HepG2 (cell line): ENCODE measurements around the gene KPNA3. TPM values are rescaled to one million over a fixed set of nuclear protein-coding genes. Genes with fewer than 3 reads are reported as not detected.

ENCODE experiments used
- ATAC-seq: fragments of 200-7000 bp; cut with Tn5 transposase; 3 replicates; pipeline ENCODE4 v1.9.1; 2020; ENCODE audit warnings: mild to moderate bottlenecking, moderate library complexity
- BruUV-seq: library from RNA; stranded (reverse); fragments of 400-500 nt; replicated peaks from 2 replicates; lab custom pipeline; 2021; lab: Mats Ljungman, UMichigan
- CTCF ChIA-PET: fragments of 300-600 bp; formaldehyde crosslinking; extraction: SDS; loops from one replicate; lab custom pipeline; 2021; ENCODE audit warnings: low total read pairs, inconsistent platforms, low intra/inter-chr PET ratio; lab: Yijun Ruan, JAX
- POLR2A ChIA-PET: fragments of 350-600 bp; sonication (Branson Sonifier 250); formaldehyde crosslinking; loops from one replicate; lab custom pipeline; 2020; ENCODE audit warnings: antibody characterized with exemption, inconsistent platforms; lab: Yijun Ruan, JAX
- DNase-seq: peaks from one replicate; pipeline ENCODE4 v3.0.0-alpha.2; 2015; ENCODE audit warnings: low spot score
- FAIRE-seq: peaks from 3 replicates; lab custom pipeline; 2011; peaks lifted over from hg19 to GRCh38; lab: Jason Lieb, UNC
- H2AFZ ChIP-seq: one replicate; pipeline ENCODE4 v1.6.1; 2011; ENCODE audit warnings: low read length, inconsistent platforms
- H3K27ac ChIP-seq: fragments of 300-600 bp; 3 replicates; pipeline ENCODE4 v1.8.0; 2011; ENCODE audit warnings: mixed run types, mild to moderate bottlenecking, mixed read lengths, low read length, inconsistent platforms; ENCODE audit not compliant: insufficient read depth; ENCODE audit errors: extremely low read length
- H3K27me3 ChIP-seq, 2 experiments: fragments of 200-600 bp in 1 of 2; 2 replicates in 1 of 2; 3 replicates in 1 of 2; pipeline versions ENCODE4 v1.6.0 to v1.8.0; 2011; ENCODE audit warnings: low read length in 2 of 2, mild to moderate bottlenecking in 2 of 2, moderate library complexity in 2 of 2, inconsistent platforms in 1 of 2; ENCODE audit not compliant: insufficient read depth in 2 of 2, control insufficient read depth in 1 of 2
- H3K36me3 ChIP-seq, 2 experiments: fragments of 200-600 bp in 1 of 2; replicated peaks in 1 of 2; 2 replicates in 1 of 2; 3 replicates in 1 of 2; pipeline versions ENCODE4 v1.5.1 to v1.8.0; 2011; ENCODE audit warnings: low read length in 2 of 2, inconsistent platforms in 1 of 2; ENCODE audit not compliant: insufficient read depth in 2 of 2, control insufficient read depth in 1 of 2
- H3K4me1 ChIP-seq: 2 replicates; pipeline ENCODE4 v1.5.1; 2012; ENCODE audit warnings: low read length, inconsistent platforms; ENCODE audit not compliant: insufficient read depth
- H3K4me2 ChIP-seq: 2 replicates; pipeline ENCODE4 v1.6.0; 2011; ENCODE audit warnings: low read depth, low read length, inconsistent platforms
- H3K4me3 ChIP-seq, 3 experiments: fragments of 200-600 bp in 1 of 3; sonication (generic), shearing (Covaris generic) in 1 of 3; replicated peaks in 1 of 3; 2 replicates each; pipeline ENCODE4 v1.5.1; 2011 to 2016; ENCODE audit warnings: low read length in 3 of 3, inconsistent platforms in 2 of 3, low read depth in 2 of 3, mild to moderate bottlenecking in 2 of 3, control low read depth in 1 of 3, mixed read lengths in 1 of 3; ENCODE audit not compliant: insufficient read depth in 1 of 3
- H3K79me2 ChIP-seq: one replicate; pipeline ENCODE4 v1.6.1; 2011; ENCODE audit warnings: low read length, inconsistent platforms; ENCODE audit not compliant: insufficient read depth
- H3K9ac ChIP-seq: 2 replicates; pipeline ENCODE4 v1.6.0; 2011; ENCODE audit warnings: mild to moderate bottlenecking, low read depth, low read length, inconsistent platforms; ENCODE audit not compliant: insufficient read depth
- H3K9me3 ChIP-seq: 2 replicates; pipeline ENCODE4 v1.5.1; 2012; ENCODE audit warnings: mild to moderate bottlenecking, low read length
- H4K20me1 ChIP-seq: 2 replicates; pipeline ENCODE4 v1.6.0; 2011; ENCODE audit warnings: inconsistent platforms, mild to moderate bottlenecking, low read length, moderate library complexity; ENCODE audit not compliant: insufficient read depth
- EEA1 ChIP-seq: sonication (generic); formaldehyde crosslinking; IDR thresholded peaks from 2 replicates; pipeline ENCODE4 v1.5.1; 2020; ENCODE audit warnings: mild to moderate bottlenecking, missing genetic modification reagents, borderline replicate concordance
- JUNB ChIP-seq: sonication (generic); formaldehyde crosslinking; IDR thresholded peaks from 2 replicates; pipeline ENCODE4 v1.8.0; 2022; ENCODE audit warnings: missing genetic modification reagents, mild to moderate bottlenecking, borderline replicate concordance
- NCOR1 ChIP-seq: fragments of 200-600 bp; sonication (generic); IDR thresholded peaks from 2 replicates; pipeline ENCODE4 v1.7.0; 2017; ENCODE audit warnings: antibody characterized with exemption, low read length, borderline replicate concordance
- PHF20 ChIP-seq: sonication (generic); formaldehyde crosslinking; IDR thresholded peaks from 2 replicates; pipeline ENCODE4 v1.5.0; 2020; ENCODE audit warnings: mild to moderate bottlenecking, missing genetic modification reagents
- SP4 ChIP-seq: sonication (generic); formaldehyde crosslinking; IDR thresholded peaks from 2 replicates; pipeline ENCODE4 v1.8.1; 2023; ENCODE audit warnings: mild to moderate bottlenecking, missing genetic modification reagents
- ZC3H4 ChIP-seq: sonication (generic); formaldehyde crosslinking; IDR thresholded peaks from 2 replicates; pipeline ENCODE4 v1.4.0; 2020; ENCODE audit warnings: missing genetic modification reagents, borderline replicate concordance
- ZNF264 ChIP-seq: sonication (generic); formaldehyde crosslinking; IDR thresholded peaks from 2 replicates; pipeline ENCODE4 v1.4.0; 2020; ENCODE audit warnings: missing genetic modification reagents
- ZNF484 ChIP-seq: sonication (generic); formaldehyde crosslinking; IDR thresholded peaks from 2 replicates; pipeline ENCODE4 v1.5.1; 2020; ENCODE audit warnings: mild to moderate bottlenecking, low read depth, missing genetic modification reagents, borderline replicate concordance
- ZNF7 ChIP-seq: IDR thresholded peaks from 2 replicates; pipeline ENCODE4 v1.6.1; 2016; ENCODE audit warnings: missing biosample characterization, missing genetic modification reagents
- ZNF776 ChIP-seq: sonication (generic); formaldehyde crosslinking; IDR thresholded peaks from 2 replicates; pipeline ENCODE4 v1.4.0; 2020; ENCODE audit warnings: mild to moderate bottlenecking, missing genetic modification reagents
- ZNF850 ChIP-seq: sonication (generic); formaldehyde crosslinking; conservative IDR thresholded peaks from 2 replicates; pipeline ENCODE4 v1.9.0; 2021; ENCODE audit warnings: mild to moderate bottlenecking, missing genetic modification reagents
- WGBS: methylation state at CpG from one replicate; pipeline ENCODE4 v1.1.6; 2017; ENCODE audit warnings: low lambda C conversion rate; 5-methylcytosine and 5-hydroxymethylcytosine counted together
- in situ Hi-C: cut with HindIII; loops from 2 replicates; pipeline ENCODE4 v1.10.0; 2017; ENCODE audit warnings: low pct_unique_long_range_greater_than_20kb; ENCODE audit not compliant: extremely low pct_ligation_motif_present
- intact Hi-C: fragments of 100-400 bp; cut with micrococcal nuclease; formaldehyde crosslinking; loops from one replicate; pipeline ENCODE4 v1.10.0; 2022; ENCODE audit not compliant: unreplicated experiment
- polyA plus RNA-seq, 8 experiments: library from polyadenylated mRNA; depleted of rRNA in 3 of 8; stranded (reverse) in 7 of 8; unstranded in 1 of 8; fragments of >200 nt; fragmentation: Illumina TruSeq in 4 of 8; extraction: Trizol in 4 of 8; gene quantifications; 2 replicates each; pipeline versions ENCODE4 v1.2.1 to v1.2.3, GENCODE V29; 2011 to 2016; ENCODE audit warnings: low read depth in 4 of 8, missing spikeins in 1 of 8, mixed read lengths in 1 of 8; ENCODE audit not compliant: insufficient read depth in 1 of 8
- total RNA-seq, 5 experiments: library from RNA; depleted of rRNA; stranded (reverse); fragments of >200 nt; fragmentation: Illumina TruSeq; extraction: Trizol; gene quantifications; 2 replicates each; pipeline ENCODE4 v1.2.3, GENCODE V29; 2016; ENCODE audit warnings: low read depth in 1 of 5
- TF ChIP-seq, protein P1 (sequence below): sonication (generic); formaldehyde crosslinking; IDR thresholded peaks from 2 replicates; pipeline ENCODE4 v1.8.1; 2023; ENCODE audit warnings: missing genetic modification reagents, inconsistent platforms, borderline replicate concordance
- TF ChIP-seq, protein P2 (sequence below): sonication (generic); formaldehyde crosslinking; IDR thresholded peaks from 2 replicates; pipeline ENCODE4 v1.4.0; 2020; ENCODE audit warnings: mild to moderate bottlenecking, low read depth, missing genetic modification reagents
- TF ChIP-seq, protein P3 (sequence below): sonication (generic); formaldehyde crosslinking; IDR thresholded peaks from 2 replicates; pipeline ENCODE4 v1.4.0; 2020; ENCODE audit warnings: mild to moderate bottlenecking, missing genetic modification reagents, borderline replicate concordance

Gene KPNA3
- total and polyA plus RNA-seq, 2 of the 13 experiments (the other 11 are each of a cell fraction or from before 2014, with no cell fraction given) = 13.0 to 28.9 TPM

DNA sequence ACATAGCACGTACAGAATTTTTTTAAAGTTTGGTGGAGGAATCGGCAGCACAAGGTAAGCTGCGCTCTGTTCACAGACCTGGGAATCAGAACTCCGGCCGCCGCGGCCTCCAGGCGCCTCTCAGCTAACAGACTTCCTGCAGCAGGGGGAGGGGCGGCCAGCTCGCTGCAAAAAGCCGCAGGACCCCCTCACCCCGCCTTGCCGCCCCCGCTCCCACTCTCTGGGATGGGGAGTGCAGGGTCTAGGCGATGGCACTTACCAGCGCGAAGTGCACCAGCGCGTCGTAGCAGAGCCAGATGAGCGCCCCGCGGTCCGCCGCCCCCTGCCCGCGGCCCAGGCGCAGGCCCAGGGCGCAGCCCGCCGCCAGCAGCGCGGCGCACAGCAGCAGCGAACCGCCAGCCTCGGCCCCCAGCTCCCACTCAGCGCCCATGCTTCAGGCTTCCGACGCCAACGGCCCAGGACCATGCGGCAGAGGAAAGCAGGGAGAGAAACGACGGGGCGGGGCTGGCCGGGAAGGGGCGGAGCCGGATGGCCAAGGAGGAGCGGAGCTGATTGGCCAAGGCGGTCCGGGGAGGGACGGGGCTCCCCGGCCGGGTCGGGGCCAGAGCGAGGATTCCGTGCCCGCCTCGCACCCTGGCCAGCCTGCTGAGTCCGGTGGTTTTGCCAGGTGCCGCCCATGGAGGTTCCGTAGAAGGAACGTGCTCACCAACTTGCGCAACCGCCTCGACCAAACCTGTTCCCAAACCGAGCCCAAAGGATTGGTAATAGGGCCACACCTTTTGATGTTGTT is 101.3 kb downstream of the KPNA3 start, which contains the start of gene EBPL:
Gene EBPL (minus strand): TSS at position 492 of the 790 bp plus-strand sequence. CDS start 62 bp downstream, at position 430.
- H4K20me1 ChIP-seq = 0 out of 2 replicates have a peak, but pooled peaks cover 5% of the 10 kb centered on the region
- DNase-seq = peak; percentile 86
- peaks cover 39% of the 10 kb centered on the region for H3K4me1 ChIP-seq
- peaks cover 8 to 24% of the 10 kb centered on the region in 2 experiments for H3K36me3 ChIP-seq
- peak; percentile 95 for ATAC-seq
- no TSS peak for BruUV-seq
- ChIA-PET POLR2A (interaction anchor here (0.6 to 3.2 kb wide), 24 partner anchors 9 to 434 kb away, joined by 3 to 43 read pairs (median 4); partner anchors contain the start of genes CAB39L, KPNA3, SETDB2 and SPRYD7), CTCF (interaction anchor here (1.2 kb wide), 1 partner anchor 157 kb away, joined by 3 read pairs; no protein-coding TSS in a partner anchor)
- WGBS = 2% methylated on average over 14 of the region's 67 CpGs
- FAIRE-seq = peak; percentile 54
- no peaks in the 10 kb centered on the region for H3K9me3 ChIP-seq
- intact Hi-C loops = loop anchor here (5.0 kb wide), 1 partner anchor 101 kb away; the partner anchor contains the start of gene KPNA3
- in situ Hi-C loops = no loop called here
- peak within 1 kb of the TSS; percentile 96 for H3K4me2 ChIP-seq
- H3K4me3 ChIP-seq = peak within 1 kb of the TSS; percentile 64 to 79 (median 79)
- peak within 1 kb of the TSS; percentile 58 for H2AFZ ChIP-seq
- peaks cover 40% of the 10 kb centered on the region for H3K79me2 ChIP-seq
- peak within 1 kb of the TSS; percentile 76 for H3K9ac ChIP-seq
- no peaks in the 10 kb centered on the region; a peak in 1 of 5 replicates for H3K27me3 ChIP-seq
- H3K27ac ChIP-seq = peak within 1 kb of the TSS; percentile 86
- TF ChIP-seq, protein P1, sequence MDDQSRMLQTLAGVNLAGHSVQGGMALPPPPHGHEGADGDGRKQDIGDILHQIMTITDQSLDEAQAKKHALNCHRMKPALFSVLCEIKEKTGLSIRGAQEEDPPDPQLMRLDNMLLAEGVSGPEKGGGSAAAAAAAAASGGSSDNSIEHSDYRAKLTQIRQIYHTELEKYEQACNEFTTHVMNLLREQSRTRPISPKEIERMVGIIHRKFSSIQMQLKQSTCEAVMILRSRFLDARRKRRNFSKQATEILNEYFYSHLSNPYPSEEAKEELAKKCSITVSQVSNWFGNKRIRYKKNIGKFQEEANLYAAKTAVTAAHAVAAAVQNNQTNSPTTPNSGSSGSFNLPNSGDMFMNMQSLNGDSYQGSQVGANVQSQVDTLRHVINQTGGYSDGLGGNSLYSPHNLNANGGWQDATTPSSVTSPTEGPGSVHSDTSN (CRISPR knock-in tag) = no peak
- no peak for TF ChIP-seq ZNF7 (CRISPR knock-in tag)
- TF ChIP-seq, protein P2, sequence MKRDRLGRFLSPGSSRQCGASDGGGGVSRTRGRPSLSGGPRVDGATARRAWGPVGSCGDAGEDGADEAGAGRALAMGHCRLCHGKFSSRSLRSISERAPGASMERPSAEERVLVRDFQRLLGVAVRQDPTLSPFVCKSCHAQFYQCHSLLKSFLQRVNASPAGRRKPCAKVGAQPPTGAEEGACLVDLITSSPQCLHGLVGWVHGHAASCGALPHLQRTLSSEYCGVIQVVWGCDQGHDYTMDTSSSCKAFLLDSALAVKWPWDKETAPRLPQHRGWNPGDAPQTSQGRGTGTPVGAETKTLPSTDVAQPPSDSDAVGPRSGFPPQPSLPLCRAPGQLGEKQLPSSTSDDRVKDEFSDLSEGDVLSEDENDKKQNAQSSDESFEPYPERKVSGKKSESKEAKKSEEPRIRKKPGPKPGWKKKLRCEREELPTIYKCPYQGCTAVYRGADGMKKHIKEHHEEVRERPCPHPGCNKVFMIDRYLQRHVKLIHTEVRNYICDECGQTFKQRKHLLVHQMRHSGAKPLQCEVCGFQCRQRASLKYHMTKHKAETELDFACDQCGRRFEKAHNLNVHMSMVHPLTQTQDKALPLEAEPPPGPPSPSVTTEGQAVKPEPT = peak; percentile 97
- TF ChIP-seq PHF20 = peak; percentile 78
- TF ChIP-seq NCOR1 = no peak
- peak; percentile 98 for TF ChIP-seq SP4
- no peak for TF ChIP-seq ZNF850
- TF ChIP-seq ZNF264 (CRISPR knock-in tag) = no peak; the same call in 1 of the 2 replicates
- no peak for TF ChIP-seq ZC3H4
- TF ChIP-seq JUNB (CRISPR knock-in tag) = no peak
- no peak for TF ChIP-seq ZNF484 (CRISPR knock-in tag)
- TF ChIP-seq, protein P3, sequence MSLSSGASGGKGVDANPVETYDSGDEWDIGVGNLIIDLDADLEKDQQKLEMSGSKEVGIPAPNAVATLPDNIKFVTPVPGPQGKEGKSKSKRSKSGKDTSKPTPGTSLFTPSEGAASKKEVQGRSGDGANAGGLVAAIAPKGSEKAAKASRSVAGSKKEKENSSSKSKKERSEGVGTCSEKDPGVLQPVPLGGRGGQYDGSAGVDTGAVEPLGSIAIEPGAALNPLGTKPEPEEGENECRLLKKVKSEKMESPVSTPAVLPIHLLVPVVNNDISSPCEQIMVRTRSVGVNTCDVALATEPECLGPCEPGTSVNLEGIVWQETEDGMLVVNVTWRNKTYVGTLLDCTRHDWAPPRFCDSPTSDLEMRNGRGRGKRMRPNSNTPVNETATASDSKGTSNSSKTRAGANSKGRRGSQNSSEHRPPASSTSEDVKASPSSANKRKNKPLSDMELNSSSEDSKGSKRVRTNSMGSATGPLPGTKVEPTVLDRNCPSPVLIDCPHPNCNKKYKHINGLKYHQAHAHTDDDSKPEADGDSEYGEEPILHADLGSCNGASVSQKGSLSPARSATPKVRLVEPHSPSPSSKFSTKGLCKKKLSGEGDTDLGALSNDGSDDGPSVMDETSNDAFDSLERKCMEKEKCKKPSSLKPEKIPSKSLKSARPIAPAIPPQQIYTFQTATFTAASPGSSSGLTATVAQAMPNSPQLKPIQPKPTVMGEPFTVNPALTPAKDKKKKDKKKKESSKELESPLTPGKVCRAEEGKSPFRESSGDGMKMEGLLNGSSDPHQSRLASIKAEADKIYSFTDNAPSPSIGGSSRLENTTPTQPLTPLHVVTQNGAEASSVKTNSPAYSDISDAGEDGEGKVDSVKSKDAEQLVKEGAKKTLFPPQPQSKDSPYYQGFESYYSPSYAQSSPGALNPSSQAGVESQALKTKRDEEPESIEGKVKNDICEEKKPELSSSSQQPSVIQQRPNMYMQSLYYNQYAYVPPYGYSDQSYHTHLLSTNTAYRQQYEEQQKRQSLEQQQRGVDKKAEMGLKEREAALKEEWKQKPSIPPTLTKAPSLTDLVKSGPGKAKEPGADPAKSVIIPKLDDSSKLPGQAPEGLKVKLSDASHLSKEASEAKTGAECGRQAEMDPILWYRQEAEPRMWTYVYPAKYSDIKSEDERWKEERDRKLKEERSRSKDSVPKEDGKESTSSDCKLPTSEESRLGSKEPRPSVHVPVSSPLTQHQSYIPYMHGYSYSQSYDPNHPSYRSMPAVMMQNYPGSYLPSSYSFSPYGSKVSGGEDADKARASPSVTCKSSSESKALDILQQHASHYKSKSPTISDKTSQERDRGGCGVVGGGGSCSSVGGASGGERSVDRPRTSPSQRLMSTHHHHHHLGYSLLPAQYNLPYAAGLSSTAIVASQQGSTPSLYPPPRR (CRISPR knock-in tag) = peak; percentile 49
- peak; percentile 39; the same call in 1 of the 2 replicates for TF ChIP-seq ZNF776 (CRISPR knock-in tag)
- TF ChIP-seq EEA1 (CRISPR knock-in tag) = peak; percentile 26; the same call in 1 of the 2 replicates
